HFFc6 (cell line): ENCODE measurements around the gene STXBP6. TPM values are rescaled to one million over a fixed set of nuclear protein-coding genes. Genes with fewer than 3 reads are reported as not detected.

Source experiments
- DNase-seq: peaks from one replicate; pipeline ENCODE4 v3.0.0-alpha.2; 2018
- H3K27ac Mint-ChIP-seq: 2 replicates; pipeline ENCODE4 v1.8.0; 2020; ENCODE audit warnings: mild to moderate bottlenecking, mixed read lengths
- H3K27me3 Mint-ChIP-seq: 2 replicates; pipeline ENCODE4 v1.8.0; 2021; ENCODE audit warnings: mild to moderate bottlenecking, moderate library complexity, mixed read lengths; ENCODE audit not compliant: insufficient read depth
- H3K36me3 Mint-ChIP-seq: 2 replicates; pipeline ENCODE4 v1.8.0; 2021; ENCODE audit warnings: low read depth, mixed read lengths
- H3K4me1 Mint-ChIP-seq: 2 replicates; pipeline ENCODE4 v1.8.0; 2020; ENCODE audit warnings: low read depth, mixed read lengths
- H3K4me3 Mint-ChIP-seq: 2 replicates; pipeline ENCODE4 v1.8.0; 2020; ENCODE audit warnings: mild to moderate bottlenecking, moderate library complexity, mixed read lengths
- H3K9me3 Mint-ChIP-seq: 2 replicates; pipeline ENCODE4 v1.8.0; 2020; ENCODE audit warnings: mild to moderate bottlenecking, mixed read lengths
- total RNA-seq, 6 experiments: library from RNA; stranded (reverse); fragmentation: NEBNext Ultra II Directional; extraction: Animal tissue kit (Norgen Biotek cat#: 25700); gene quantifications; 2 replicates in 1 of 6; 3 replicates in 5 of 6; pipeline ENCODE4 v1.2.3, GENCODE V29; 2021
- TF ChIP-seq, protein P1 (sequence below): fragments of 200-600 bp; sonication (generic); IDR thresholded peaks from 2 replicates; pipeline ENCODE4 v1.5.0; 2021; ENCODE audit warnings: antibody characterized with exemption, mild to moderate bottlenecking

Gene STXBP6
- total RNA-seq, 6 experiments from 2014 or later = 15.4 to 17.5 (median 17.0) TPM

DNA sequence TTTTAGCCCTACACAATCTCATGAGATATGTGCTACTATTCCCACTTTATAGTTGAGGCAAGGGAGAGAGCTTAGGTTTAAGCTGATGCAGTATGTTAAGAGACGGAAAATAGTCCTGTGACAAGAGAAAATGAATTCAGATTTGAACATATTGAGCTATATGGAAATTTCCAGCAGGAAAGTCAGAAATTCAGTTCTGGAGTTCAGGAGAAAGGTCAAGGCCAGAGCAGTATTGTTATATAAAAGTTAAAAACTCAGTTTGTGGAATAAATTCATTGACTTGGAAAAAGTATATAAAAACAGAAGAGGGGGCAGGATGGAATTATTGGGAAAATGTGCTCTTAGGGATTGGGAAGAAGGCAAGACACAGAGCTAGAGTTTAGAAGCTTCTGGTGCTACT is 248.9 kb downstream of the STXBP6 start:
- DNase-seq = no peak
- Mint-ChIP-seq H3K4me1 (peaks cover 7% of the 10 kb centered on the region; the same call in 1 of the 2 replicates), H3K4me3 (no peak overlapping the region), H3K9me3 (no peaks in the 10 kb centered on the region), H3K27me3 (peaks cover 2% of the 10 kb centered on the region), H3K27ac (no peak overlapping the region), H3K36me3 (no peaks in the 10 kb centered on the region)
- TF ChIP-seq, protein P1, sequence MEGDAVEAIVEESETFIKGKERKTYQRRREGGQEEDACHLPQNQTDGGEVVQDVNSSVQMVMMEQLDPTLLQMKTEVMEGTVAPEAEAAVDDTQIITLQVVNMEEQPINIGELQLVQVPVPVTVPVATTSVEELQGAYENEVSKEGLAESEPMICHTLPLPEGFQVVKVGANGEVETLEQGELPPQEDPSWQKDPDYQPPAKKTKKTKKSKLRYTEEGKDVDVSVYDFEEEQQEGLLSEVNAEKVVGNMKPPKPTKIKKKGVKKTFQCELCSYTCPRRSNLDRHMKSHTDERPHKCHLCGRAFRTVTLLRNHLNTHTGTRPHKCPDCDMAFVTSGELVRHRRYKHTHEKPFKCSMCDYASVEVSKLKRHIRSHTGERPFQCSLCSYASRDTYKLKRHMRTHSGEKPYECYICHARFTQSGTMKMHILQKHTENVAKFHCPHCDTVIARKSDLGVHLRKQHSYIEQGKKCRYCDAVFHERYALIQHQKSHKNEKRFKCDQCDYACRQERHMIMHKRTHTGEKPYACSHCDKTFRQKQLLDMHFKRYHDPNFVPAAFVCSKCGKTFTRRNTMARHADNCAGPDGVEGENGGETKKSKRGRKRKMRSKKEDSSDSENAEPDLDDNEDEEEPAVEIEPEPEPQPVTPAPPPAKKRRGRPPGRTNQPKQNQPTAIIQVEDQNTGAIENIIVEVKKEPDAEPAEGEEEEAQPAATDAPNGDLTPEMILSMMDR = no peak

DNA sequence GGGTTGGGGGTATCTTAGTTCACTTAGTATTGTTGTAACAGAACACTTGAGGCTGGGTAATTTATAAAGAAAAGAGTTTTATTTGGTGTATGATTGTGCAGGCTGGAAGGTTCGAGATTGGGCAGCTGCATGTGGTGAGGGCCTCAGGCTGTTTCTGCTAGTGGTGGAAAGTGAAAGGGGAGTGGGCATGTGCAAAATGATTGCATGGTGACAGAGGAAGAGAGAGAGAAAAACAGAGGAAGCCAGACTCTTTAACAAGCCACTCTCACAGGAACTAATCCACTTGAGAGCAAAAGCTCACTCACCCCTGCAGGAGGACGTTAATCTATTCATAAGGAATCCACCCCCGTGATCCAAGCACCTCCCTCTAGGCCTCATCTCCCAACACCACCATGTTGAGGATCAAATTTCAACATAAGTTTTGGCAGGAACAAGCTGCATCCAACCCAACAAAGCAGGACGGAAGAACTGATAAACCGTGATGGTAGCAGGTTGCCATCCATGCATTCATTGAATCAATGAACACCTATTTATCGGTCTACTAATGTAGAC is 251.0 kb downstream of the STXBP6 start:
- no peak overlapping the region for H3K4me3 Mint-ChIP-seq
- TF ChIP-seq, protein P1 = no peak
- no peaks in the 10 kb centered on the region for H3K4me1 Mint-ChIP-seq
- H3K36me3 Mint-ChIP-seq = no peaks in the 10 kb centered on the region
- DNase-seq = no peak
- H3K9me3 Mint-ChIP-seq = no peaks in the 10 kb centered on the region
- no peak overlapping the region for H3K27ac Mint-ChIP-seq
- peaks cover 7% of the 10 kb centered on the region for H3K27me3 Mint-ChIP-seq

DNA sequence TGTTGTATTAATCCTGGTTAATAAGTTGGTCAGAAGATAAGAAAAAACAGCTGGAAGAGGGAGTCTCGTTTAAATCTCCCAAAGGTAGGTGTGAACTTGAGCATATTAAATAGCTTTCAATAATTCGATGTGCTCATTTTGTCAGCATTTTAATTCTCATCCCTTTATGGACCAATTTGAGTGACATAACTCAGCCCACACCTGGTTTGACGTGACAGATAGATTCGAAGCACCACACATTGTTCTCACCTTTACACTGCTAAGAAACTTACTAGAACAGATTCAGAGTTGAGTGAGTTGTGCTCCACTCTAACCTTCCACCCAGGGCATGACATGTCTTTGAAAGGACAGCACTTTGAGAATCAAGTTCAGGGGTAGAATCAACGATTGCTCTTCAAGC is 254.5 kb downstream of the STXBP6 start:
- no peak overlapping the region for H3K27ac Mint-ChIP-seq
- H3K9me3 Mint-ChIP-seq = no peaks in the 10 kb centered on the region
- H3K4me1 Mint-ChIP-seq = no peaks in the 10 kb centered on the region
- H3K4me3 Mint-ChIP-seq = no peak overlapping the region
- no peak for DNase-seq
- TF ChIP-seq, protein P1 = no peak
- H3K27me3 Mint-ChIP-seq = peaks cover 12% of the 10 kb centered on the region
- H3K36me3 Mint-ChIP-seq = no peaks in the 10 kb centered on the region

DNA sequence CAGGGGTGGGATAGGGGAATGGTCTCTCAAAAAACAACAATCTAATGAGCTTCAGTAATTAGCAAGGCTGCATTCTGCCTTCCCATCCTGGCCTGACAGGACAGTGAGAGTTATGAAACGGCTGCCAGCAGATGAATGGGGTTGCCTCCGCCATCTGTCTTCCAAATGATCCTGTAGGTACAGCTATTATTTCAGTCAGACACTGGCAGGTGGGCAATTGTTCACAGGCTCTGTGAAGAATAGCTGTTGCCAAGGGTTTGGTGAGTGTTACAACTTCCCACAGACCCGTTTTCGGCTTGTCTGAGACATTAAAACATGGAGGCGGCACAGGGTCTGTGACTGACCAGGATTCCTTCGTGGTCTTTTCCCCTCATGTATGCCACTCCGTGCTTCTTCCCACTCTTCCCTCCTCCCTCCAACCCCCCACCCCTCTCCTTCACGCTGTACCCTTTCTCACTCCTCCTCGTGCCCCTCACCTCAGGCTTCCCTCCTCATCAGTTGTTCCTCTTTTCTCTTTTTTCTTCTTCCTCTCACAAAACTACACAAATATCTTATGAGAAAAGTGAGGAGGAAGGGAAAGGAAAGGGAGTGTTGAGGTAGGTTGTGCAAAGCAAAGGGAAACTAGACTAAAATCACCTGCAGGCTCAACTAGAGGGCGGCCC is 255.2 kb downstream of the STXBP6 start:
- DNase-seq = no peak
- Mint-ChIP-seq H3K27me3 (peaks cover 12% of the 10 kb centered on the region), H3K9me3 (no peaks in the 10 kb centered on the region), H3K4me3 (no peak overlapping the region), H3K27ac (no peak overlapping the region), H3K4me1 (no peaks in the 10 kb centered on the region), H3K36me3 (no peaks in the 10 kb centered on the region)
- TF ChIP-seq, protein P1 = no peak

DNA sequence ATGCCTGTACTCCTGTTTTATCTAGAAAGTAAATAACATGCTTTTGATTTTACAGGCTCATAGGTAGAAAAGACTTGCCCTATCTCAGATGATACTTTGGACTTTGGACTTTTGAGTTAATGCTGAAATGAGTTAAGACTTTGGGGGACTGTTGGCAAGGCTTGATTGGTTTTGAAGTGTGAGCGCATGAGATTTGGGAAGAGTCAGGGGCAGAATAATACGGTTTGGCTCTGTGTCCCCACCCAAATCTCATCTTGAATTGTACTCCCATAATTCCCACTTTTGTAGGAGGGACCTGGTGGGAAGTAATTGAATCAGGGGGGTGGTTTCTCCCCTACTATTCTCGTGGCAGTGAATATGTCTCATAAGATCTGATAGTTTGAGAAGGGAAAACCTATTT is 259.8 kb downstream of the STXBP6 start:
- H3K27me3 Mint-ChIP-seq = peaks cover 10% of the 10 kb centered on the region; the same call in 1 of the 2 replicates
- H3K4me3 Mint-ChIP-seq = no peak overlapping the region
- no peaks in the 10 kb centered on the region for H3K4me1 Mint-ChIP-seq
- no peak for DNase-seq
- TF ChIP-seq, protein P1 = no peak
- no peaks in the 10 kb centered on the region for H3K9me3 Mint-ChIP-seq
- H3K27ac Mint-ChIP-seq = no peak overlapping the region
- H3K36me3 Mint-ChIP-seq = no peaks in the 10 kb centered on the region
